MM.1S (cell line): ENCODE results near the gene INCA1.

ENCODE experiments used
- CTCF ChIP-seq: fragments of 300-600 bp; sonication (generic); IDR thresholded peaks from 2 replicates; pipeline ENCODE4 v1.5.1; 2016; ENCODE audit warnings: antibody characterized with exemption, low read length, mixed read lengths
- EZH2 ChIP-seq: fragments of 300-600 bp; sonication (generic); optimal IDR thresholded peaks from 2 replicates; pipeline ENCODE3; 2017; ENCODE audit warnings: low read depth, mild to moderate bottlenecking, antibody characterized with exemption, low read length, mixed read lengths

- TF ChIP-seq CTCF (no peak), EZH2 (no peak)
These were observed 6.0 kb upstream of the INCA1 start for GRCh38 chr17:5003214-5003867.
